Panc1 (cell line): ENCODE data around the gene LRP3. TPM values are rescaled to one million over a fixed set of nuclear protein-coding genes. Genes with fewer than 3 reads are reported as not detected.

Experiments
- ATAC-seq: fragments of 200-7000 bp; cut with Tn5 transposase; 2 replicates; pipeline ENCODE4 v1.9.1; 2020; ENCODE audit warnings: mild to moderate bottlenecking, moderate library complexity
- BruUV-seq: library from RNA; stranded (reverse); fragments of 400-500 nt; replicated peaks from 2 replicates; lab custom pipeline; 2021; lab: Mats Ljungman, UMichigan
- CTCF ChIA-PET: fragments of 300-600 bp; sonication (Branson Sonifier 250); formaldehyde crosslinking; loops from one replicate; lab custom pipeline; 2022; ENCODE audit warnings: antibody characterized with exemption; lab: Charles Lee
- POLR2A ChIA-PET: fragments of 300-600 bp; sonication (Branson Sonifier 250); formaldehyde crosslinking; loops from one replicate; lab custom pipeline; 2022; ENCODE audit warnings: antibody characterized with exemption; lab: Charles Lee
- DNase-seq: peaks from one replicate; pipeline ENCODE4 v3.0.0-alpha.2; 2010; ENCODE audit warnings: low read depth, low spot score
- H3K27ac ChIP-seq: 2 replicates; pipeline ENCODE4 v1.5.1; 2011; ENCODE audit warnings: mild to moderate bottlenecking, low read length, inconsistent platforms
- H3K27me3 ChIP-seq: fragments of 200-500 bp; sonication (Bioruptor generic); 2 replicates; pipeline ENCODE4 v1.6.0; 2014; ENCODE audit warnings: low read length, inconsistent platforms; ENCODE audit not compliant: control insufficient read depth, insufficient read depth
- H3K36me3 ChIP-seq: fragments of 200-500 bp; sonication (Bioruptor generic); 2 replicates; pipeline ENCODE4 v1.5.1; 2014; ENCODE audit warnings: inconsistent platforms, mild to moderate bottlenecking, low read length, moderate library complexity; ENCODE audit not compliant: control insufficient read depth, insufficient read depth
- H3K4me1 ChIP-seq: 2 replicates; pipeline ENCODE4 v1.5.1; 2011; ENCODE audit warnings: inconsistent platforms, mild to moderate bottlenecking, low read length, moderate library complexity; ENCODE audit not compliant: control insufficient read depth, insufficient read depth
- H3K4me3 ChIP-seq, 2 experiments: 2 replicates each; pipeline ENCODE4 v1.5.1; 2011 to 2012; ENCODE audit warnings: low read depth in 2 of 2, low read length in 2 of 2, mild to moderate bottlenecking in 2 of 2, inconsistent platforms in 1 of 2, moderate library complexity in 1 of 2
- H3K9me3 ChIP-seq: fragments of 200-500 bp; sonication (Bioruptor generic); 2 replicates; pipeline ENCODE4 v1.5.1; 2014; ENCODE audit warnings: low read depth, mild to moderate bottlenecking, inconsistent platforms, low read length, moderate library complexity; ENCODE audit not compliant: control insufficient read depth, insufficient read depth
- POLR2AphosphoS5 ChIP-seq: IDR thresholded peaks from 2 replicates; pipeline ENCODE4 v1.6.1; 2012; ENCODE audit warnings: mild to moderate bottlenecking, low read depth, low read length, moderate library complexity
- SIN3A ChIP-seq: IDR thresholded peaks from 2 replicates; pipeline ENCODE4 v1.6.1; 2012; ENCODE audit warnings: low read depth, mild to moderate bottlenecking, low read length, moderate library complexity, borderline replicate concordance; ENCODE audit not compliant: insufficient read depth
- TCF7L2 ChIP-seq: IDR thresholded peaks from 2 replicates; pipeline ENCODE4 v1.6.1; 2011; ENCODE audit warnings: mild to moderate bottlenecking, low read depth, low read length, inconsistent platforms
- in situ Hi-C: cut with HindIII; loops from 2 replicates; pipeline ENCODE4 v1.10.0; 2016; ENCODE audit warnings: low sequenced_read_pairs, low pct_unique_long_range_greater_than_20kb
- intact Hi-C: fragments of 100-400 bp; cut with micrococcal nuclease; formaldehyde crosslinking; loops from one replicate; pipeline ENCODE4 v1.10.0; 2022; ENCODE audit not compliant: unreplicated experiment
- total RNA-seq: library from RNA; stranded (reverse); gene quantifications from one replicate; pipeline ENCODE4 v1.2.1, GENCODE V29; 2021; ENCODE audit not compliant: unreplicated experiment
- TF ChIP-seq, protein P1 (sequence below), 2 experiments: IDR thresholded peaks; 2 replicates each; pipeline ENCODE4 v1.6.1; 2011 to 2012; ENCODE audit warnings: low read depth in 2 of 2, control low read depth in 1 of 2, low read length in 1 of 2, mild to moderate bottlenecking in 1 of 2, moderate library complexity in 1 of 2; ENCODE audit not compliant: insufficient read depth in 1 of 2
- TF ChIP-seq, protein P2 (sequence below): fragments of 450-650 bp; IDR thresholded peaks from 2 replicates; pipeline ENCODE4 v1.5.1; 2017; ENCODE audit warnings: mild to moderate bottlenecking

Gene LRP3
- total RNA-seq, 1 experiment from 2014 or later: 28.6 TPM

DNA sequence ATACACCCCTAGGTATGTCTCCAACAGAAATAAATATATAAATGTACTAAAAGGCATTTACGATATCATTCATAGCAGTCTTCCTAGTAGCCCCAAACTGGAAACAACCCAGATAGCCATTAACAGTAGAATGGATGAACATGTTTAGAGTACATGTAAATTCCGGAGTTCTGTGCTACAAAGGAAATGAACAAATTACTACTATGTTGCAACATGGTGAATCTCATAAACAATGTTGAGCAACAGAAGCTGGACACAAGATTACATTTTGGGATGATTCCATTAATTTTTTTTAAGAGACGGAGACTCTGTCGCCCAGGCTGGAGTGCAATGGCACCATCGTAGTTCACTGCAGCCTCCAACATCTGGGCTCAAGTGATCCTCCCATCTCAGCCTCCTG, 37.4 kb downstream of the LRP3 start:
- ChIA-PET CTCF (no interaction called here), POLR2A (no interaction called here)
- in situ Hi-C loops (no loop called here), intact Hi-C loops (no loop called here)
- TF ChIP-seq SIN3A: no peak
- TF ChIP-seq, protein P1, sequence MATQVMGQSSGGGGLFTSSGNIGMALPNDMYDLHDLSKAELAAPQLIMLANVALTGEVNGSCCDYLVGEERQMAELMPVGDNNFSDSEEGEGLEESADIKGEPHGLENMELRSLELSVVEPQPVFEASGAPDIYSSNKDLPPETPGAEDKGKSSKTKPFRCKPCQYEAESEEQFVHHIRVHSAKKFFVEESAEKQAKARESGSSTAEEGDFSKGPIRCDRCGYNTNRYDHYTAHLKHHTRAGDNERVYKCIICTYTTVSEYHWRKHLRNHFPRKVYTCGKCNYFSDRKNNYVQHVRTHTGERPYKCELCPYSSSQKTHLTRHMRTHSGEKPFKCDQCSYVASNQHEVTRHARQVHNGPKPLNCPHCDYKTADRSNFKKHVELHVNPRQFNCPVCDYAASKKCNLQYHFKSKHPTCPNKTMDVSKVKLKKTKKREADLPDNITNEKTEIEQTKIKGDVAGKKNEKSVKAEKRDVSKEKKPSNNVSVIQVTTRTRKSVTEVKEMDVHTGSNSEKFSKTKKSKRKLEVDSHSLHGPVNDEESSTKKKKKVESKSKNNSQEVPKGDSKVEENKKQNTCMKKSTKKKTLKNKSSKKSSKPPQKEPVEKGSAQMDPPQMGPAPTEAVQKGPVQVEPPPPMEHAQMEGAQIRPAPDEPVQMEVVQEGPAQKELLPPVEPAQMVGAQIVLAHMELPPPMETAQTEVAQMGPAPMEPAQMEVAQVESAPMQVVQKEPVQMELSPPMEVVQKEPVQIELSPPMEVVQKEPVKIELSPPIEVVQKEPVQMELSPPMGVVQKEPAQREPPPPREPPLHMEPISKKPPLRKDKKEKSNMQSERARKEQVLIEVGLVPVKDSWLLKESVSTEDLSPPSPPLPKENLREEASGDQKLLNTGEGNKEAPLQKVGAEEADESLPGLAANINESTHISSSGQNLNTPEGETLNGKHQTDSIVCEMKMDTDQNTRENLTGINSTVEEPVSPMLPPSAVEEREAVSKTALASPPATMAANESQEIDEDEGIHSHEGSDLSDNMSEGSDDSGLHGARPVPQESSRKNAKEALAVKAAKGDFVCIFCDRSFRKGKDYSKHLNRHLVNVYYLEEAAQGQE (IDR thresholded peaks at IDR 0.05; ENCODE audit: insufficient read depth in 1 of 2, low read depth in 2 of 2, low read length in 1 of 2): no peak
- no peak for TF ChIP-seq POLR2AphosphoS5
- TF ChIP-seq, protein P2, sequence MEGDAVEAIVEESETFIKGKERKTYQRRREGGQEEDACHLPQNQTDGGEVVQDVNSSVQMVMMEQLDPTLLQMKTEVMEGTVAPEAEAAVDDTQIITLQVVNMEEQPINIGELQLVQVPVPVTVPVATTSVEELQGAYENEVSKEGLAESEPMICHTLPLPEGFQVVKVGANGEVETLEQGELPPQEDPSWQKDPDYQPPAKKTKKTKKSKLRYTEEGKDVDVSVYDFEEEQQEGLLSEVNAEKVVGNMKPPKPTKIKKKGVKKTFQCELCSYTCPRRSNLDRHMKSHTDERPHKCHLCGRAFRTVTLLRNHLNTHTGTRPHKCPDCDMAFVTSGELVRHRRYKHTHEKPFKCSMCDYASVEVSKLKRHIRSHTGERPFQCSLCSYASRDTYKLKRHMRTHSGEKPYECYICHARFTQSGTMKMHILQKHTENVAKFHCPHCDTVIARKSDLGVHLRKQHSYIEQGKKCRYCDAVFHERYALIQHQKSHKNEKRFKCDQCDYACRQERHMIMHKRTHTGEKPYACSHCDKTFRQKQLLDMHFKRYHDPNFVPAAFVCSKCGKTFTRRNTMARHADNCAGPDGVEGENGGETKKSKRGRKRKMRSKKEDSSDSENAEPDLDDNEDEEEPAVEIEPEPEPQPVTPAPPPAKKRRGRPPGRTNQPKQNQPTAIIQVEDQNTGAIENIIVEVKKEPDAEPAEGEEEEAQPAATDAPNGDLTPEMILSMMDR: no peak
- TF ChIP-seq TCF7L2: no peak
- Histone ChIP-seq H3K4me1 (peaks cover 4% of the 10 kb centered on the region; the same call in 1 of the 2 replicates), H3K27ac (no peak overlapping the region), H3K27me3 (peaks cover 10% of the 10 kb centered on the region), H3K36me3 (no peaks in the 10 kb centered on the region), H3K4me3 (no peak overlapping the region), H3K9me3 (peaks cover 15% of the 10 kb centered on the region)
- DNase-seq: no peak
- ATAC-seq: no peak
- BruUV-seq: no TSS peak

DNA sequence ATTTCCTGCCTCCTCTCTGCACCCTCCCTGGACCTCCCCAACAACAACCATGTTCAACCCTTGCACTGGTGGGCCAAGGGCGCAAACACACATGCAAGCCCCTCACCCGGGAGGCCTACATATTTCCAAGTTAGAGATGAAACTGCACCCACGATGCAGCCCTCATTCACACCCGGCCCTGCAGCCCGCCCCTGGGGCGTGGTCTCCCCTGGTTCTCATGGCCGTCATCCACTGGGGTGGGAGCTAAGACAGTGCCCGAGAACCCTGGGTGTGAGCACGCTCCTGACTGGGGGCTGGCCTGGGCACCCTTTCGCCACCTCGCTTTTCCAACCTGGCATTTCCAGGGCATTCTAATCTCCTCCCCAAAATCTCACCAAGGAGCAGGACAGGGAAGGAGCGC, 38.5 kb downstream of the LRP3 start:
- TF ChIP-seq POLR2AphosphoS5 (no peak), TCF7L2 (no peak), SIN3A (no peak)
- TF ChIP-seq, protein P1 (IDR thresholded peaks at IDR 0.05; ENCODE audit: insufficient read depth in 1 of 2, low read depth in 2 of 2, low read length in 1 of 2): no peak
- TF ChIP-seq, protein P2: no peak
- BruUV-seq: no TSS peak
- Histone ChIP-seq H3K9me3 (peaks cover 11% of the 10 kb centered on the region), H3K27me3 (peaks cover 6% of the 10 kb centered on the region; the same call in 1 of the 2 replicates), H3K4me3 (no peak overlapping the region), H3K27ac (no peak overlapping the region), H3K4me1 (peaks cover 4% of the 10 kb centered on the region; the same call in 1 of the 2 replicates), H3K36me3 (no peaks in the 10 kb centered on the region)
- in situ Hi-C loops: no loop called here
- DNase-seq (no peak), ATAC-seq (no peak)
- POLR2A ChIA-PET: no interaction called here
- intact Hi-C loops: no loop called here
- CTCF ChIA-PET: no interaction called here
